Esophagus muscularis mucosa (tissue), 4 donors: ENCODE results near the gene HRAS.

Source experiments
- EP300 ChIP-seq: sonication (generic); formaldehyde crosslinking; IDR thresholded peaks from one replicate; pipeline ENCODE4 v1.6.1; 2017; ENCODE audit warnings: antibody characterized with exemption
- POLR2A ChIP-seq: fragments of 450-650 bp; IDR thresholded peaks from one replicate; pipeline ENCODE4 v1.6.1; 2017; ENCODE audit warnings: antibody characterized with exemption, moderate library complexity, mild to moderate bottlenecking, low read depth
- POLR2AphosphoS5 ChIP-seq, 2 donors: sonication (generic); formaldehyde crosslinking; IDR thresholded peaks; one replicate each; pipeline ENCODE4 v1.6.1; 2017; ENCODE audit warnings: antibody characterized with exemption in 2 of 2
- TF ChIP-seq, protein P1 (sequence below), 3 experiments: fragments of 200-600 bp in 2 of 3; fragments of 450-650 bp in 1 of 3; sonication (generic) in 2 of 3; IDR thresholded peaks; one replicate each; pipeline ENCODE4 v1.5.1; 2017 to 2019; ENCODE audit warnings: antibody characterized with exemption in 3 of 3, mild to moderate bottlenecking in 2 of 3, moderate library complexity in 1 of 3

DNA sequence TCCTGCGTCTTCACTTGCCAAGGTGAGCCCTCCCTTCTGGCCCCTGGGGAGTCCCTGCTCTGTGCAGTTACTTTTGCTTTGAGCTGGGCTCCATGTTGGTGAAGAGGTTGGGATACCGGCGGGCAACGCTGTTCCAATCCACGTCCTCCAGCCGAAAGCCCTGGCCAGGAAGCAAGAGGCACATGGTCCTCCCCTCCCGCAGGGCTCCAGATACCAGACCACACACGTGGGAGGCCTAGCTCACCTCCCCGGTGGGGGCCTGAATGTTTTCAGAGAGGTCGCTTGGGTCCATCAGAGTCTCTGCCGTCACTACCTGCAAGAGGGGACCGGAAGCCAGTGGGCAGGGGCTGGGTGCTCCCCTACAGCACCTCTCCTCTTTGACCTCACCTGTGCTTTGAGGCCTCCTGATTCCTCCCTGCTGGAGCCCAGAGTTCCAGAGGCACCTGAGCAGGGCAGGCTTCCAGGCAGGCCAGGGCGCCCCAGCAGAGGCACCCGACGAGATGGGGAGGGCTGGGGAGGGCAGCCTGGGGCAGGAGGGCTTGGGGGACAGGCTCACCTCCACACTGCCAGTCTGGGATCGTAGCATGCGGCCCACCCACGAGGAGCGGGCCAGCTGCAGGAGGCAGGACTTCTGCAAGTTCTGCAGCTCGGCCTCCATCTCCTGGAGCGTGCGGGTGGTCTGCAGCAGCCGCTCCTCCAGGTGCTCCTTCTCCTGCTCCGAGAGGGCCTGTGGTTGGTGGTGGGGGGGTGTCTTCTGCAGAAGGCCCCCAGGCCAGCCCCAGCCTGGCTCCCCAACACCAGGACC, 22.2 kb upstream of the HRAS start:
- TF ChIP-seq, protein P1, sequence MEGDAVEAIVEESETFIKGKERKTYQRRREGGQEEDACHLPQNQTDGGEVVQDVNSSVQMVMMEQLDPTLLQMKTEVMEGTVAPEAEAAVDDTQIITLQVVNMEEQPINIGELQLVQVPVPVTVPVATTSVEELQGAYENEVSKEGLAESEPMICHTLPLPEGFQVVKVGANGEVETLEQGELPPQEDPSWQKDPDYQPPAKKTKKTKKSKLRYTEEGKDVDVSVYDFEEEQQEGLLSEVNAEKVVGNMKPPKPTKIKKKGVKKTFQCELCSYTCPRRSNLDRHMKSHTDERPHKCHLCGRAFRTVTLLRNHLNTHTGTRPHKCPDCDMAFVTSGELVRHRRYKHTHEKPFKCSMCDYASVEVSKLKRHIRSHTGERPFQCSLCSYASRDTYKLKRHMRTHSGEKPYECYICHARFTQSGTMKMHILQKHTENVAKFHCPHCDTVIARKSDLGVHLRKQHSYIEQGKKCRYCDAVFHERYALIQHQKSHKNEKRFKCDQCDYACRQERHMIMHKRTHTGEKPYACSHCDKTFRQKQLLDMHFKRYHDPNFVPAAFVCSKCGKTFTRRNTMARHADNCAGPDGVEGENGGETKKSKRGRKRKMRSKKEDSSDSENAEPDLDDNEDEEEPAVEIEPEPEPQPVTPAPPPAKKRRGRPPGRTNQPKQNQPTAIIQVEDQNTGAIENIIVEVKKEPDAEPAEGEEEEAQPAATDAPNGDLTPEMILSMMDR (IDR thresholded peaks at IDR 0.05), result no peak
- TF ChIP-seq POLR2AphosphoS5 (IDR thresholded peaks at IDR 0.05), result no peak
- TF ChIP-seq POLR2A, result no peak
- no peak for TF ChIP-seq EP300
